NCI-H2196 treated with DMSO at 0.1 percent for 48 hours (cell line): ENCODE results near the gene SPTY2D1.
A peak's percentile ranks its signal among the peaks of the same experiment; 100 is the strongest.
"Not testable (repeated sequence)": the region's sequence is repeated elsewhere in the genome, so short reads cannot be mapped to it uniquely, and the experiment has no call there.

Experiments
- DNase-seq: peaks from one replicate; lab custom pipeline; 2025; ENCODE audit not compliant: unreplicated experiment; lab: John Stamatoyannopoulos, UW

SPTY2D1 gene

DNA sequence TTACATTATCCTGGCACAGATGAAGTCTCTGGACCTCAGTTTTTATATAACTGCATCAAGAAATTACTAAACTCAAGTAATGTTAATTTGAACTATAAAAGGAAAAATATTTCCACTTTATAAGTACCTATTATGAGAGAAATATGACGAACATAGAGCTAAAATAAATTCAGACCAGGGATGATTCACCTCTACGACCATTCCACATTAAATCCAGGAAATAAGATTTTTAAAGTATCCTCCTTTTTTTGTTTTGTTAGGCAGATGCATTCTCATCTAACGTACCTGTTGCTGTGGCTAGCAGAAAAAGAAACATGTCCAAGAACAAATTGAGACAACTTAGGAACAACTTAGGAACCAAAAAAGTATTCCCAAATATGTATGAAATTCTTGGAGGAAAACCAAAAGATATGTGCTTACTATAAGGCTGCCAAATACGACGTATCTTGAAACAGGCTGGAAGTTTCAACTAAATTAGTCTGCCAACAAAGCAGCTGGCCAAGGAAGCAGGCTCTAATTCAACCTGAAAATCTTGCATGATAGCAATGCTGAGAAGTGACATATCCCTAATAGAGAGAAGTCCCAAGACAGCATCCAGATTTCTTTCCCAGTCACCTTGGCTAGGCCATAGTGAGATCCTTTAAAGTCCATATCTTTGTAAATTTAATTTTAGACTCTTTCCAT is 15.7 kb downstream of the SPTY2D1 start:
- no peak for DNase-seq

DNA sequence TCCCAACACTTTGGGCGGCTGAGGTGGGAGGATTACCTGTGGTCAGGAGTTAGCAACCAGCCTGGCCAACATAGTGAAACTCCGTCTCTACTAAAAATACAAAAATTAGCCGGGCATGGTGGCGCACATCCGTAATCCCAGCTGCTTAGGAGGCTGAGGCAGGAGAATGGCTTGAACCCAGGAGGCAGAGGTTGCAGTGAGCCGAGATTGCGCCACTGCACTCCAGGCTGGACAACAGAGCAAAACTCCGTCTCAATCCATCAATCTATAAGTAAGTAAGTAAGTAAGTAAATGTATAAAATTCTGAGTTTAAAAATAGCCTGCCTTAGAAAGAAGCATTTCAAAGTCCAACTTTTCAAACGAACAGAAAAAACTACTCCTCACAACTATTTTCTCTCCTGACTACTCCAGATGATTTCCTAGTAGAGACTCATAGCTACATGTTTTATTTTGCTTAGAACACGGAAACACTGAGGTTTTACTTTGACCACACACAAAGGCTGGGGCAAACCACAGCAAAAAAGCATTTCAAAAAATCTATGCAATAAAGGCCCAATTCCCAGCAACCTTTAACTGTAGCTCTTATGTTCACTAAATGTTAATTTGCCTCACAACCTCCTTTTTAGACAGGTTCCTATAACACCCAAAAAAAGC is 16.3 kb downstream of the SPTY2D1 start:
- DNase-seq = no peak

DNA sequence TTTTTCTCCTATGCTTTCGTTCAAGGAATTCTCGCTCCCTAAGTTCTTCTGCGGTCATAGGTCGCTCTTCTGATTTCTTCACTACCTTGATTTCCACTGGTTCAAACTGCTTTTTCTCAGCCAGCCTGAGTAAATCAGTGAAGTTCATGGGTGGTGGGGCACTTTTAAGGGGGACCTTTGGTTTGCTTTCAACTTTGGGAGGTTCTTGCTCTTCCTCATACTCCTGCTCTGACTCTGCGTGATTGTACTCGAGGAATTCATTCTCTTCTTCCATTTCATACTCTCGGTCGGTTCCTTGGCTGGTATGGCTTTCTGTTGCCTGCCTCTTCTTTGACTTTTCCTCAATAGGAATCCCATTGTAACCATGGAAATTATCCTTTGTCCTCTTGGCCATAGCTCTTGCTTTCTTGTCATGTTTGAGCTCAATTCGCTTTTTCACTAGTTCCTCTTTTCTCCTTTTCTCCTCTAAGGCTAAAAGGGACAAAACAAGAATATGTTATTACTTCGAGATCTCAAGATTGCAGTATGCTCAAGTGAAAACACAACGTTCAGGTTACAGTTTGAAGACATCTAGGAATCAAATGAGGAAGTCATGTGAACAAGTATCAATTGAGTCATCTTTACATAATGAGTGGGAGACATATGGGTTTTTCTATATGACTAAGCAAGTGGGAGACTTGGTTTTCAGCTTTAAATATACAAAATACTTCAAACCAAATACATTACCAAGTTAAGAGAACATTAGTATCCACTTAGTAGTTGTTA is 18.3 kb downstream of the SPTY2D1 start:
- DNase-seq = no peak

DNA sequence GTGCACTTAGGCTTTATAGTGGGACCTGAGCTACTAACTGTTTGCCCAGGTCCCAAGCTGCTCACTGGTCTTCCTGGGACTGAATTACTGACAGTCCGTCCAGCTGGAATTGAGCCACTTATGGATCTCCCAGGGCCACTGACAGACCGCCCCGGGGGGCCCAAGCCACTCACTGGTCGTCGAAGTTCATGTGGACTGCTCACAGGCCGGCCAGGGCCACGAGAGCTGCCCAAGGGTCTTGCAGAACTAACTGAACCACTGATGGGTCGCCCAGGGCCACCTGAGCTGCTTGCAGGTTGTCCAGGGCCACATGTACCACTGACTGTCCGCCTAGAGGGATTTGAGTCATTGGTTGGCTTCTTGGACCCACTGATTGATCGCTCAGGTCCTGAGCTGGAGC is 19.5 kb downstream of the SPTY2D1 start:
- DNase-seq = no peak

DNA sequence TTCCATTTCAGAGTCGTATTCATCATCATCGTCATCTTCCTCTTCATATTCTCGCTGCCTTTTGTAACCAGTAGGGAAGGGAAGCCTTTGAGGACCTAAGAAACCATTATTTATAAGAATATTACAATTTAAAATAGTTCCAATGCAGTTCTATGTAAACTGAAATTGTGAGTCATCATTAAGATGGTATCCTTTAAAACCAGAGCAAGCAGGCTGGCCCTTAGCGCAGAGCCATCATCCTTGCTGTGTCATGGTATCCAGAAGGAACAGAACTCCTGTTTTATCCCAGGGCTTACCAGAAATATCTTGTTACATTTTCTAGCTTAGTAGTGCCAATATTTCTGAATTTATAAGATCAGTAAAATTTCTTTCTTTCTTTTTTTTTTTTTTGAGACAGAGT is 21.7 kb downstream of the SPTY2D1 start:
- DNase-seq = no peak

DNA sequence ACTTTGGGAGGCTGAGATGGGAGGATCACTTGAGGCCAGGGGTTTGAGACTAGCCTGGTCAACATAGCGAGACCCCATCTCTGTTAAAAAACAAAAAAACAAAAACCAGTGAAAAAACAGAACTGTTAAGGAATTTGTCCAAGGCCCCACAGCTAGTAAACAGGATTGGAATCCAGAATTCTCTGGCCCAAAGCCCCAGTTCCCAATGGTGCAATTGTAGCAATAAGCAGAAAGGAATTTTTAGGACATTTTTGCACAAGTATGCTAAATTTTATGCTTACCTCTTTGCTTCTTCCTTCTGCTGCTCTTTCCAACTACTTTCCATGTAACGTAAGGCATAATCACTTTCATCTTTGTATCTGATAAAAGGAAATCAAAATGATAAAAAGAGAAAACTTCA is 22.9 kb downstream of the SPTY2D1 start:
- DNase-seq = no peak

DNA sequence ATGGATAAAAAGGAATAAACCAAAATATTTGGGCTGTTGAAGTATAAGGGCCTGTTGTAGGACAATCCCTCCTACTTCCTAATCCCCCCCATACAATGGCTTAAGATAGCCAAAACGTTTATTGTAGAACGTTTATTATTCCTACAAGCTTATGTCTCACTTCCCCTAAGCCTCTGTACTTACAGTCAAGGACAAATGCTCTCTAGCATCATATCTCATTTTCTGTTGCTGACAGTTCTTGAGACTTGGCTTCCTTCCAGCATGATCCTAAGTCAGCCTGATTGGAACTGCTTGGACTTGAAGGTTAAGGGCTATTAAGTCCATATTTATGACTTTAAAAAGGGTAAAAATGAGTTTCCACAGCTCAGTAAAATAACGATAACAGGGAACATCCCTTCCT is 25.8 kb downstream of the SPTY2D1 start:
- no peak for DNase-seq

DNA sequence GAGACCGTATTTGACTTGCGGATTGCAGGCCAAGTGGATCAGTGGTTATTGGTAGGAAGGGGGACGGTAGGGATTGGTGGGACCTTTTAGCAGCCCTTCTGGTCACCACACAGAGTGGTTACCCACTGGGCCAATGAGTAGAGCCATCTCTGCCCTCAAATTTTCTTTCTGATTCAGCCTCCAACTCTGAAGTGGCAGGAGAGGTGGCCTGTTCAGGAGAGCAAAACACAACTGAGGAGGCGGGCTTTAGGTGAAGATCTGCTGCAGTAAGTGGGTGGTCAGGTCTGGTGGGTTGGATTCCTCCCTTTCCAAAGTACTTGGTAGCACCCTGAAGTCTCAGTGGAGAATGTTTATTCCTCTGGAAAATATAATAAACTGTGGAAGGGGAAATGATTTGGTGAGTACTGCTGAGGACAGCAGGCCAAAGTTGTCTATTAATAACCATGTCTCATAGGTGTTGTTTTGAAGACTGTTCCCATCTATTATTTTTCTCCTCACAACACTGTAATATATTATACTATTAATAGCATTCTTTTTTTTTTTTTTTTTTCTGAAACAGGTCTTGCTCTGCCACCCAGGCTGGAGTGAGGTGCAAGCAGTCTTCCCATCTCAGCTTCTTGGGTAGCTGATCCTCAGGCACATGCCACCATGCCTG is 33.1 kb downstream of the SPTY2D1 start:
- no peak for DNase-seq

DNA sequence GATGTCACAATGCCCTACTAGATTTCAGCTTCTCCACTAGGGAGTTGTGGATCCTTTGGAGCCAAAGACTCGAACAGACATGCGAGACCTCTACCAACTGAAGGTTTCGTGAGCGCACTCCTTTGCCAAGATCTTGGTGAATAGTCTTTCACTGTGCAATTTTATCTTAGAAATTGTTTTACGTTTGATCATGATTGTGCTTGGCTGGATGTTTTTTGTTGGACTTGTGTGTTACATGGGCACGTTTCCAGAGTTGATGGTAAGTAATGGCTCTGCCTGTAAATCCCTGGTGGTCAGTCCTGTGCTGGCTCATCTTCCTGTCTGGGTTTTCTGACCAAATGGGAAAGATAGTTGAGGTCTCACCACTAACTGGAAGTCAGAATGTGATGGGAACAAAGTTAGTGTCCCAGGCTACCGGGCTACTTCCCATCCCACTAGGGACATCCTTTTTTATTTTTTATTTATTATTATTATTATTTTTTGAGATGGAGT is 34.4 kb downstream of the SPTY2D1 start, which contains the start of gene MISFA:
TSS of gene MISFA (plus strand) at position 51 of the 492 bp plus-strand sequence. CDS start at position 191, 140 bp downstream.
- no peak for DNase-seq

DNA sequence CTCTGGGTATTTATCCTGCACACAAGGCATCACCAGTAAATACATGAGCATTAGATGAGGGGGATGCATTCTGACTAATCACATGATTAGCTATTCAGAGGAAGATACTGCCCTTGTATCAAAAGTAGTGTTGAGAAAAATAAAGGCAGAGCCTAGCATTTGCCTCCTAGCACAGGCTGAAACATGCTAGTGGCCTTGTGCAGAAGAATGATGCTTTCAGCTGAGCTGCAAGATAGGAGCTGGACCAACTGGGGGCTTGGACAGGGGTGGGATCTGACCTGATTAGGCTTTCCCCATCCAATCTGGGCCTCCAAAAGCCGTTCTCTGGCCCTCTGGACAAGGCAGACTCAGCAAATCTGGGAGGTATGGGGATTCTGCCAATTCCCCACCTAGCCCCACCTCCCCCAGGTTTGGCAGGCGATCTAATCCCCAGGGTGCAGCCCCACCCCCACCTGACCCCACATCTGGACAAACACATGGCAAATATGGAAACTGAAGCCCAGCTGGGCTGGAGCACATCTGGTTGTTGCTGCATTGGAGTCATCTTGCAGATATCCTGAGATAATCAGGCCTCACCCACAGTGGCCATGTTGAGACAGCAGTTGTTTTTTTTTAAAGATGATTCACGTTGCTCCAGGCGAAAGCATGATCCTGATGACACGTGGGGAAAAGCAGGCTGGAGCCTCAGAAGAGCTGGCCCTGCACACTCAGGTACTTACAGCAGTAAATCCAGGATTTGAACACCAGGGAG is 39.0 kb downstream of the SPTY2D1 start:
- no peak for DNase-seq

DNA sequence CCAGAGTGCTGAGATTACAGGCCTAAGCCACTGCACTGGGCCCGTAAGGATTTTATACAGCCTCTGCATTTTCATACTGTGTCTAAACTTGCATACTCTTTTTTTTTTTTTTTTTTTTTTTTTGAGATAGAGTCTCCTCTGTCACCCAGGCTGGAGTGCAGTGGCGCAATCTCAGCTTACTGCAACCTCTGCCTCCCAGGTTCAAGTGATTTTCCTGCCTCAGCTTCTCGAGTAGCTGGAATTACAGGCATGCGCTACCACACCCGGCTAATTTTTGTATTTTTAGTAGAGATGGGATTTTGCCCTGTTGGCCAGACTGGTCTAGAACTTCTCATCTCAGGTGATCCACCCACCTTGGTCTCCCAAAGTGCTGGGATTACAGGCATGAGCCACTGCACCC is 40.1 kb downstream of the SPTY2D1 start:
- not testable (repeated sequence) for DNase-seq

DNA sequence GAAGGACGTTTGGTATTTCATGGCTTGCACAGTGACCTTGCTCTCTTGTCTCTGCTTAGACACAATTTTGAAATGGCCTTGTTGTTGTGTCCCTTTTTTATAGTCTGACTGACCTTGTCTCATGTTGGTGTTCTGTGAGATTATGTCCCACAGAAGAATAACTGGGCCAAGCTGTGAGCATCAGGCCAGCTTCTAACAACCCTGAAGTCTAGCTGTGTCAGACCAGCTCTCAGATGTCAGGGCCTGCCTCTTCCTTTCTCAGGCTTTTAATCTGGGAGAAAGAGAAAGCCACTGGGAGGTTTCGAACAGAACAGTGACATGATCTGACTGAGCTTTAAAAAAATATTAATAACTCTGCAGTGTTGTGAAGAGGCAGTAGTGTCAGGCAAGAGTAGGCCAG is 43.6 kb downstream of the SPTY2D1 start:
- no peak for DNase-seq

DNA sequence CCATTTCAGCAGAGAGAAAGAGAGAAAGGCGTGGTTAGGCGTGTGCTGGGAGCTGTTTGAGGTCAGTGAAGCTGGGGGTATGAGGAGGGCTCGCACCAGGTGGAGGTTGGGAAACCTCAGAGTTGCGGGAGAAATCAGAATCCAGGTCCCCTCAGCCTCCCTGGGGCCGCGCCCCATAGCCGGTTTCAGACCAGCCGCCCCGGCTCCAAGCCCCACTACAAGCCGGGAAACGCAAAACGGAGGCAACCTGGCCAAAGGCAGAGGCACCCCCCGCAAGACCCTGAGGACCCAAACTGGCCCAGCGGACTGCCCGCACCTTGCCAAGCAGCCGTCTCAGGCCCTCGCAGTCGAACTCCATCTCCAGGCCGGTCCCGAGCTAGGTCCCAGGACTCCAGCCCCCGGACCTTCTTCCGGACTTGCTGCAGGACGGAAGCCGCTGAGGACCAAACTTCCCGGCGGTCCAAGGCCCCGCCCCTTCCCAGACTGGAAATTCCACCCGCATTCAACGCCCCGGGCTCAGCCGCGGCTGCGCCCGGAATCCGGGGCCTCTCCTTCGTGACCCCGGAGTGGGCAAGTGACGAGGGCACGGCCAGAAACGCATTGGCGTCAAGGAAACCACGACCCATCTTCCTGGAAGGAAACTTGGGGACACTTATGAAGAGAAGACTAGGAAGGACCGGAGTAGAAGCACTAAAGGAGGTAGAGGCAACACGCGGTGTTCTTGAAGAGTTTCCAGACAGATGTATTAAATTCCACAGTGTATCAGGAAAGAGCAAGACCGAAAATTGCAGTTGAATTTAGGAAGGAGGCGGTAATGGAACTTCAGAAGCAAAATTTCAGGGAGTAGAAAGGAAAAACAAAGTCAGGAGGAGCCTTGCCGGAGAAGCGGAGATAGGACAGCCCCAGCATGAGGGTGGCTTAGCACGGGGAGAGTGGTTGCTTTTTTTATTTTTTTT is 45.6 kb downstream of the SPTY2D1 start, which contains the start of gene UEVLD:
TSS of gene UEVLD (minus strand) at position 438 of the 956 bp plus-strand sequence. CDS start at position 358, 80 bp downstream.
- peak; percentile 20 for DNase-seq

DNA sequence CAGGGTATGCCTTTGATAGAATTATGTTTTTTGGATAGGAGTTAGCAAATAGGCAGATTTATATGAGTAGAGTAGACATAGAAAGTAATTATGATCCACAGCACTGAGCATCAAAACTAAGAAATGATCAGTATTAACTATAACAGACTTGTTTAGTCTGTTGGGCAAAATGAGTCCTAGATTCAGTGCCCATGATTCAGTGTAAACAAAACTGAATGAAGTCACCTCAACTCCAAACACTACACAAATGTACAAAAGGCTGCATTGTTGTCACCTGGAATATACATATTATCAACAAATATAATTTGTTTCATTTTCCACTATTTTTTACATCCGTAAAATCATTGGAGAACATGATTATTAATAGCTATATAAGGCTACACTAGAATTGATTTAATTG is 52.3 kb downstream of the SPTY2D1 start:
- no peak for DNase-seq

DNA sequence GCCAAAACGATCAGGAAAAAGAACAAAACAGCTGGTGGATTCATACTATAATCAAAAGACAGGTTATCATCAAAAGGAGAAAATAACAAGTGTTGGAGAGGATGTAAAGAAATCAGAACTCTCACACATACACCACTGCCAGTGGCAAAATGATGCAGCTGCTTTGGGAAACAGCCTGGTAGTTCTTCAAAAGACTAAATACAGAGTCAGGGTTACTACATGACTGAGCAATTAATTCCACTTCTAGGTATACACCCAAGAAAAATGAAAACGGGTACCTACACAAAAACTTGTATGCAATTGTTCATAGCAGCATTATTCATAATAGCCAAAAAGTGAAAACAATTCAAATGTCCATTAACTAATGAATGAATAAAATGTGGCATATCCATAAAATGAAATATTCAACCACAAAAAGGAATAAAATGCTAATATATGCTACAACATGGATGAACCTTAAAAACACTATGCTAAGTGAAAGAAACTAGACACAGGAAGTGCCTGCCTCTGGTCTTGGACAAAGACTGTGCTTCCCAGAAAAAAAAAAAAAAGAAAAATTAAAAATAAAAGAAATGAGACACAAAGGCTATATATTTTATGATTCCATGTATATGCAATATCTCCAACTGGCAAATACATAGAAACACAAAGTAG is 53.9 kb downstream of the SPTY2D1 start:
- DNase-seq = no peak

DNA sequence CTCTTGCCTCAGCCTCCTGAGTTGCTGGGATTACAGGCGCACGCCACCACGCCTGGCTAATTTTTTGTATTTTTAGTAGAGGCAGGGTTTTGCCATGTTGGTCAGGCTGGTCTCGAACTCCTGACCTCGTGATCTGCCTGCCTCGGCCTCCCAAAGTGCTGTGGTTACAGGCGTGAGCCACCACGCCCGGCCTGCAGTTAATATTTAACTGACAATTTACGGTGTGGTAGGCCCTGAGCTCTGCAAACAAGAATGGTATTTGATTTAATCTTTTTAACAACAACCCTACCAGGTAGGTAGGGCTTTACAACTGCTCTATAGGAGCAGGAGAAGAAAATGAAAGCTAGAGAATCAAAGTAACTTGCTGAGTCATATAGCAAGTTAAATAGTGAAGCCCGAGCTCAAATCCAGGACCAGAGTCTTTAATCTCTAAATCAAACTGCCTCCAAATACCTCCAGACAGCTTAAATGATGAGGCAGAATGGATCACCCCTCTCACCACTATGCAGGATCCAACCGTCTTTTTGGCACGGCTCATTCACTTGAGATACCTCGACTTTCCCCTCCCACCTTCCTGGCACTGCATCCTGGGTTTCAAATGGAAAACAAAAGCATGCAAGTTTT is 55.1 kb downstream of the SPTY2D1 start:
- DNase-seq = no peak

DNA sequence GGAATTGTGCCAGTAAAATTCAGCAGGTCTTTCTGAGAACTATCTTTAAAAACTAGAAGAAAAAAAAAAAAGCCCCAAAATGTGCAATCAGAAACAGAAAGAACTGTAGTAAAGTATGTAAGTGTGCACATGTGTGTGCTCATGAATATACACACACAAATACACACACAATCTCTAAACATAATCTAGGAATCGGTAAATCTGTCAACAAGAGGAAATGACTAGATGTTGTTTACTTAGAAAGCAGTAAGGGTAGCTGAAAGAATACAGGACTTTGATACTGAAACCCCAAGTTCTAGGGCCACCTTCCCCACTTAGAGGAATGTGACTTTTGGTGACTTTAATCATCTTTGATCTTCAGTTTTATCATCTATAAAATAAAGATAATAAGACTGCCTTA is 58.8 kb downstream of the SPTY2D1 start:
- DNase-seq = no peak

DNA sequence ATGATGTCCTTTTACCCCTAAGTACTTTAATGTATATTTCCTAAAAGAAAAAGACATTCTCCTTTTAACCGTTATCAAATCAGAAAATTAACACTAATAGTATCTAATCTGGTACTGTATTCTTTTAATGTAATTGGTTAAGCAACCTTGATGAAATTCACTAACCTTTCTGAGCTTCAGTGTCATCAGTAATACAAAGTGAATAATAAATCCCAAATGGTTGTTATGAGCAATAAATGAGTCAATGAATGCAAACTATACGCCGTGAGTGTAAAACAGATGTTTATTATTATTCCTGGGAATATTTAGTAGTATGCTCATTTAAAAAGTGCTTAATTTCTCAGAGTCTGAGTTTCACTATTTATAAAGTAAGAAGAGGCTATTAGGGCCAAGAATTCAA is 67.1 kb downstream of the SPTY2D1 start:
- no peak for DNase-seq
